Measurements from ENCODE around the gene POLR3C.

DNA sequence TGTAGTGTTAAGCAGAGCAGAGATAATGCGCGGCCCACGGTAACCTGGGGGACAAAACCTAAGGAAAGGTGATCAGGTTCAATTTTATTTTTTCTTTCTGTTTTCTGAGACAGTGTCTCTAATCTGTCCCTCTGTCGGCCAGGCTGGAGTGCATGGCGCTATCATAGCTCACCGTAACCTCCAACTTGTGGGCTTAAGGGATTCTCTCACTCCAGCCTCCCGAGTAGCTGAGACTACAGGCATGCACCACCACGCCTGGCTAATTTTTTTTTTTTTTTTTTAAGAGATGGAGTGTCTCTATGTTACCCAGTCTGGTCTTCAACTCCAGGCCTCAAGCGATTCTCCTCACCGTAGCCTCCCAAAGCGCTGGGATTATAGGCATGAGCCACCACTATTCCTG is 62.4 kb downstream of the POLR3C start:
- peak in 1 of 2 donors; percentile 8 for TF ChIP-seq CTCF (conservative IDR thresholded peaks at IDR 0.05 in 1 of 2, IDR thresholded peaks at IDR 0.05 in 1 of 2; ENCODE audit: extremely low read depth in 1 of 2, insufficient read depth in 1 of 2, low read depth in 1 of 2, low read length in 2 of 2)
- TF ChIP-seq EZH2 (IDR thresholded peaks at IDR 0.05; ENCODE audit: borderline replicate concordance, low read length): no peak

Data from mammary epithelial cell (primary cell).